Sigmoid colon (tissue), 7 donors: ENCODE data around the gene CYP2A13. TPM values are rescaled to one million over a fixed set of nuclear protein-coding genes. Genes with fewer than 3 reads are reported as not detected.
"Not testable (repeated sequence)": the region's sequence is repeated elsewhere in the genome, so short reads cannot be mapped to it uniquely, and the experiment has no call there.

Source experiments
- DNase-seq: peaks from one replicate; pipeline ENCODE4 v3.0.0-alpha.2; 2019
- H3K27ac ChIP-seq, 4 donors: fragments of 200-600 bp; sonication (generic); one replicate each; pipeline ENCODE4 v1.5.1; 2016 to 2019; ENCODE audit warnings: mild to moderate bottlenecking in 1 of 4
- H3K27me3 ChIP-seq, 3 donors: fragments of 200-600 bp; sonication (generic); one replicate each; pipeline ENCODE4 v1.5.1; 2019; ENCODE audit warnings: mild to moderate bottlenecking in 1 of 3
- H3K36me3 ChIP-seq, 4 donors: fragments of 200-600 bp; sonication (generic); one replicate each; pipeline ENCODE4 v1.5.1; 2016 to 2019
- H3K4me1 ChIP-seq, 4 donors: fragments of 200-600 bp; sonication (generic); one replicate each; pipeline ENCODE4 v1.5.1; 2017 to 2019
- H3K4me3 ChIP-seq, 4 donors: fragments of 200-600 bp; sonication (generic); one replicate each; pipeline ENCODE4 v1.5.1; 2017 to 2019; ENCODE audit warnings: mild to moderate bottlenecking in 2 of 4, moderate library complexity in 1 of 4
- H3K9me3 ChIP-seq, 4 donors: fragments of 200-600 bp in 3 of 4; sonication (generic) in 3 of 4; one replicate each; pipeline versions ENCODE4 v1.5.1 to v1.6.1; 2013 to 2019
- CTCF ChIP-seq, 4 experiments: fragments of 450-650 bp in 3 of 4; fragments of 200-600 bp in 1 of 4; IDR thresholded peaks; one replicate each; pipeline ENCODE4 v1.5.1; 2016 to 2019; ENCODE audit warnings: antibody characterized with exemption in 4 of 4, mild to moderate bottlenecking in 3 of 4, moderate library complexity in 2 of 4
- EP300 ChIP-seq, 4 donors: sonication (generic); formaldehyde crosslinking; IDR thresholded peaks; one replicate each; pipeline ENCODE4 v1.6.1; 2017; ENCODE audit warnings: antibody characterized with exemption in 4 of 4
- POLR2A ChIP-seq, 2 donors: fragments of 450-650 bp; IDR thresholded peaks; one replicate each; pipeline ENCODE4 v1.6.1; 2016; ENCODE audit warnings: antibody characterized with exemption in 2 of 2, mild to moderate bottlenecking in 2 of 2, moderate library complexity in 2 of 2
- POLR2AphosphoS5 ChIP-seq, 4 donors: sonication (generic); formaldehyde crosslinking; IDR thresholded peaks; one replicate each; pipeline ENCODE4 v1.6.1; 2017; ENCODE audit warnings: antibody characterized with exemption in 4 of 4
- WGBS, 2 donors: extraction: QIAGEN DNeasy Blood & Tissue Kit; methylation state at CpG; one replicate each; pipeline ENCODE4 v1.1.7; 2013; 5-methylcytosine and 5-hydroxymethylcytosine counted together
- intact Hi-C: fragments of 100-400 bp; cut with DNase I; formaldehyde crosslinking; loops from one replicate; pipeline ENCODE4 v1.15.1; 2023
- polyA plus RNA-seq, 3 donors: library from polyadenylated mRNA; stranded (reverse); fragments of 200-250 nt; gene quantifications; one replicate each; pipeline ENCODE4 v1.2.3, GENCODE V29; 2013
- total RNA-seq, 4 donors: library from RNA; depleted of rRNA; stranded (reverse); fragments of >200 nt; gene quantifications; one replicate each; pipeline ENCODE4 v1.1.0, GENCODE V29; 2016
- donor health status: healthy with polysubstance abuse.
- donor health status: Bipolar disorder and iron deficiency.
- donor health status: healthy.

CYP2A13 gene
- total and polyA plus RNA-seq, 7 donors: not detected

GRCh38 chr19:41127801-41128300 lies 39.6 kb downstream of the CYP2A13 start:
- H3K36me3 ChIP-seq, H3K27me3 ChIP-seq, H3K9me3 ChIP-seq: not testable (repeated sequence)
- intact Hi-C loops: loop anchor here (2.0 kb wide), 1 partner anchor 17 kb away; no protein-coding TSS in a partner anchor
- peak overlapping the region in 2 of 4 donors; percentile 14 to 25 for H3K4me3 ChIP-seq
- TF ChIP-seq CTCF (IDR thresholded peaks at IDR 0.05) (peak in 2 of 4 experiments; percentile 28 to 30), POLR2AphosphoS5 (IDR thresholded peaks at IDR 0.05) (peak in 3 of 4 donors; percentile 14 to 43 (median 37))
- WGBS, 2 donors: 0 to 1% methylated on average over 29 of the region's 29 CpGs
- peaks cover 0 to 20% (median 7%) of the 10 kb centered on the region in 4 donors for H3K4me1 ChIP-seq
- peak; percentile 89 for DNase-seq
- peak overlapping the region in 3 of 4 donors; percentile 41 to 74 (median 70) for H3K27ac ChIP-seq

DNA sequence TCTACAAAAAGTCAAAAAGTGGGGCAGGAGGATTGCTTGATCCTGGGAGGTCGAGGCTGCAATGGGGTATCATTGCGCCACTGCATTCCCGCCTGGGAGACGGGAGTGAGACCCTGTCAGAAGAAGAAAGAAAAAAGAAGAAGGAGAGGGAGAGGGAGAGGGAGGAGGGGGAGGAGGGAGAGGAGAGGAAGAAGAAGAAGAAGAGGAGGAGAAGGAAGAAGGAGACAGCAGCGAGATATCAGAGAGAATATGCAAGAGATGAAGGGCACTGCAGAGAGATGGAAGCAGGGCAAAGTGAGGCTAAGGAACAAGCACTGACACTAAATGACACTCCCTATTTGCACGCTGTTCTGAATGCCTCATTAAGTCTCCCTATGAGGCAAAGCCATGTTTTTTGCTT lies 40.4 kb downstream of the CYP2A13 start:
- Histone ChIP-seq H3K9me3 (no peaks in the 10 kb centered on the region), H3K27ac (peak overlapping the region in 2 of 4 donors; percentile 70 to 74), H3K27me3 (no peaks in the 10 kb centered on the region), H3K4me3 (no peak overlapping the region), H3K36me3 (no peaks in the 10 kb centered on the region), H3K4me1 (peaks cover 0 to 28% (median 9%) of the 10 kb centered on the region in 4 donors)
- no peak for DNase-seq
- intact Hi-C loops: no loop called here
- TF ChIP-seq CTCF (IDR thresholded peaks at IDR 0.05) (no peak), POLR2AphosphoS5 (IDR thresholded peaks at IDR 0.05) (no peak), EP300 (IDR thresholded peaks at IDR 0.05) (no peak), POLR2A (IDR thresholded peaks at IDR 0.05) (no peak)
- 73 to 78% methylated on average over 6 of the region's 6 CpGs for WGBS, 2 donors

- no peaks in the 10 kb centered on the region for H3K27me3 ChIP-seq
- WGBS, 2 donors: 82 to 89% methylated on average over 5 of the region's 5 CpGs
- H3K27ac ChIP-seq: no peak overlapping the region
- no peak for TF ChIP-seq EP300 (IDR thresholded peaks at IDR 0.05)
- no peak for TF ChIP-seq POLR2A (IDR thresholded peaks at IDR 0.05)
- no peak for TF ChIP-seq CTCF (IDR thresholded peaks at IDR 0.05)
- no peak for TF ChIP-seq POLR2AphosphoS5 (IDR thresholded peaks at IDR 0.05)
- H3K4me1 ChIP-seq: peaks cover 0 to 35% (median 11%) of the 10 kb centered on the region in 4 donors
- H3K36me3 ChIP-seq: no peaks in the 10 kb centered on the region
- no peak for DNase-seq
- intact Hi-C loops: no loop called here
- no peak overlapping the region for H3K4me3 ChIP-seq
- no peaks in the 10 kb centered on the region for H3K9me3 ChIP-seq
Measured at GRCh38 chr19:41131186-41131585, 42.9 kb downstream of the CYP2A13 start.

- Histone ChIP-seq H3K9me3 (no peaks in the 10 kb centered on the region), H3K27me3 (no peaks in the 10 kb centered on the region), H3K36me3 (no peaks in the 10 kb centered on the region), H3K4me3 (no peak overlapping the region), H3K27ac (no peak overlapping the region), H3K4me1 (peaks cover 0 to 36% (median 9%) of the 10 kb centered on the region in 4 donors)
- intact Hi-C loops: no loop called here
- WGBS, 2 donors: 31 to 70% methylated on average over 3 of the region's 3 CpGs
- DNase-seq: no peak
- no peak for TF ChIP-seq POLR2AphosphoS5 (IDR thresholded peaks at IDR 0.05)
- TF ChIP-seq EP300 (IDR thresholded peaks at IDR 0.05): no peak
- no peak for TF ChIP-seq CTCF (IDR thresholded peaks at IDR 0.05)
- no peak for TF ChIP-seq POLR2A (IDR thresholded peaks at IDR 0.05)
Measured at GRCh38 chr19:41133260-41133659, 45.0 kb downstream of the CYP2A13 start.

- no peak overlapping the region for H3K4me3 ChIP-seq
- no peak for DNase-seq
- no peaks in the 10 kb centered on the region for H3K9me3 ChIP-seq
- no peaks in the 10 kb centered on the region for H3K27me3 ChIP-seq
- no peak overlapping the region for H3K27ac ChIP-seq
- H3K4me1 ChIP-seq: peaks cover 0 to 31% (median 7%) of the 10 kb centered on the region in 4 donors
- intact Hi-C loops: no loop called here
- WGBS, 2 donors: 88 to 93% methylated on average over 20 of the region's 20 CpGs
- no peaks in the 10 kb centered on the region for H3K36me3 ChIP-seq
- TF ChIP-seq POLR2A (IDR thresholded peaks at IDR 0.05) (no peak), POLR2AphosphoS5 (IDR thresholded peaks at IDR 0.05) (no peak), CTCF (IDR thresholded peaks at IDR 0.05) (no peak), EP300 (IDR thresholded peaks at IDR 0.05) (no peak)
Measured at GRCh38 chr19:41134616-41135015, 46.4 kb downstream of the CYP2A13 start.

DNA sequence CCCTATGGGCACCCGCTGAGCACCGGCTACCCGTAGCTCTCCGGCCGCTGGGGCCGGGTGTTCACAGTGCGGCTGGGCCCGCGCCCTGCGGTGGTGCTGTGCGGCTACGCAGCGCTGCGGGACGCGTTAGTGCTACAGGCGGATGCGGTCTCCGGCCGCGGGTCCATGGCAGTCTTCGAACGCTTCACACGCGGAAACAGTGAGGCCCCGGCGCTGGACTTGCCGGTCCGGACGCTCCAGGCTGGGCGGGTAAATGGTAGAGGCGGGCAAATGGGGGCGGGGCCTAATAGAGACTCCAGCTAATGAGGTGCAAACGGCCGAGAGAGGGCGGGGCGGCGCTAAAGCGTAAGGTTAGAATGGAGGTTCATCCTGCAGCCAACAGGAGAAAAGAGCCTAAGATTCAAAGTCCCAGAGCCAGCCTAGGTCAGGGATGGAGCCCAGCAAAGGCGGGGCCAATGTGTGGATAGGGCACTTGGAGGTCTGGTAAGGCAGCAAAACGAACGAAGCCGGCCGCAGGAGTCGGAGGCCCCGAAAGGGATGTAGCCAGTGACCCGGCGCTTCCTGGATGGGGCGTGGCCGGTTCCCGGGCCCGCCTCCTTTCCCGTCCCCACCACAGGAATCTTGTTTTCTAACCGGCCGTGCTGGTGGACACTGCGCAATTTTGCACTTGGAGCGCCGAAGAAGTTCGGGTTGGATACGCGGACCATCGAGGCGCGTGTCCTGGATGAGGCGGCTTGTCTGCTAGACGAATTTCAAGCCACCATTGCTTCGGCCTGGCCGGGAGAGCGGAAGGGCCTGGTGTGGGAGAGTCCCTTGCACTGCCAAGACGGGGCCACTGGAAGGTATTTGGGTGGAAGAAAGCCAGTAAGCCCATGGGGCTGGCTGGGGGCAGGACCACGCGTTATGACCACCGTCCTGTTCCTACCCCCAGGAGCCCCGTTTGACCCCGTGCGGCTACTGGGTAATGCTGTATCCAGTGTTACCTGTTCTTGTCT lies 47.4 kb downstream of the CYP2A13 start:
- H3K36me3 ChIP-seq, H3K27me3 ChIP-seq, intact Hi-C loops, H3K9me3 ChIP-seq: not testable (repeated sequence)
- 13 to 30% methylated on average over 62 to 74 of the region's 76 CpGs for WGBS, 2 donors
- Histone ChIP-seq H3K4me3 (peak overlapping the region; percentile 12 to 55 (median 46)), H3K27ac (peak overlapping the region in 3 of 4 donors; percentile 72 to 75 (median 75)), H3K4me1 (peaks cover 0 to 31% (median 7%) of the 10 kb centered on the region in 4 donors)
- peak; percentile 74 for DNase-seq
